HG02970 (cell line): Measurements from ENCODE around the gene GPX7.

ENCODE experiments used
- ATAC-seq: cut with Tn5 transposase; IDR thresholded peaks from one replicate; pipeline ENCODE4 v1.9.1; 2021; ENCODE audit warnings: mild to moderate bottlenecking, moderate library complexity, moderate number of reproducible peaks; ENCODE audit not compliant: unreplicated experiment, low FRiP score

The GPX7 gene

GRCh38 chr1:52585474-52585873, 16.7 kb upstream of the GPX7 start:
- no peak for ATAC-seq

GRCh38 chr1:52588027-52588426, 14.1 kb upstream of the GPX7 start:
- ATAC-seq = no peak

- ATAC-seq = no peak
Measured at GRCh38 chr1:52588535-52588934, 13.6 kb upstream of the GPX7 start.

GRCh38 chr1:52590266-52590665, 11.9 kb upstream of the GPX7 start:
- ATAC-seq = no peak

- ATAC-seq = no peak
Measured at GRCh38 chr1:52592637-52593323, 9.4 kb upstream of the GPX7 start.

GRCh38 chr1:52593495-52593894, 8.7 kb upstream of the GPX7 start:
- no peak for ATAC-seq

GRCh38 chr1:52595061-52595460, 7.1 kb upstream of the GPX7 start:
- ATAC-seq = no peak

GRCh38 chr1:52597912-52598311, 4.3 kb upstream of the GPX7 start:
- no peak for ATAC-seq

- ATAC-seq = no peak
Measured at GRCh38 chr1:52598729-52599128, 3.4 kb upstream of the GPX7 start.

GRCh38 chr1:52599236-52599635, 2.9 kb upstream of the GPX7 start:
- no peak for ATAC-seq

GRCh38 chr1:52600533-52601179, 1.5 kb upstream of the GPX7 start:
- no peak for ATAC-seq

- ATAC-seq = no peak
Measured at GRCh38 chr1:52601519-52601918, 652 bp upstream of the GPX7 start.

GRCh38 chr1:52602856-52603600, 857 bp downstream of the GPX7 start:
- no peak for ATAC-seq

- no peak for ATAC-seq
Measured at GRCh38 chr1:52603630-52604029, 1.5 kb downstream of the GPX7 start.

GRCh38 chr1:52604063-52604770, 2.0 kb downstream of the GPX7 start:
- no peak for ATAC-seq

GRCh38 chr1:52613636-52614373, 11.6 kb downstream of the GPX7 start:
- no peak for ATAC-seq

- no peak for ATAC-seq
Measured at GRCh38 chr1:52614671-52615070, 12.5 kb downstream of the GPX7 start.

GRCh38 chr1:52615489-52616042, 13.4 kb downstream of the GPX7 start:
- ATAC-seq = no peak

- no peak for ATAC-seq
Measured at GRCh38 chr1:52621950-52622349, 19.8 kb downstream of the GPX7 start.

GRCh38 chr1:52623812-52624211, 21.6 kb downstream of the GPX7 start:
- ATAC-seq = no peak
